ENCODE results near the gene KLRC1.

DNA sequence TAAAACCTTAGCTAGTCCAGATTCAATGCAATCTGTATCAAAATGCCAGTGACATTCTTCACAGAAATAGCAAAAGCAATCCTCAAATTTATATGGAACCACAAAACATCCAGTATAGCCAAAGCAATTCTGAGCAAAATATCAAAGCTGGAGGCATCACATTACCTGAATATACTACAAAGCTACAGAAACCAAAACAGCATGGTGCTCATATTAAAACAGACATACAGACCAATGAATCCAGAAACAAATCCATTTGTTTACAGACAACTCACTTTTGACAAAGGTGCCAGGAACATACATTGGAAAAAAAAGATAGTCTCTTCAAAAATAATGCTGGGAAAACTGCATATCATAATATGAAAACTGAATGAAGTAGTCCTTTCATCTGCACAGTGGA, 48.4 kb downstream of the KLRC1 start:
- no peak for TF ChIP-seq POLR2A (IDR thresholded peaks at IDR 0.05)
- TF ChIP-seq, protein P1, sequence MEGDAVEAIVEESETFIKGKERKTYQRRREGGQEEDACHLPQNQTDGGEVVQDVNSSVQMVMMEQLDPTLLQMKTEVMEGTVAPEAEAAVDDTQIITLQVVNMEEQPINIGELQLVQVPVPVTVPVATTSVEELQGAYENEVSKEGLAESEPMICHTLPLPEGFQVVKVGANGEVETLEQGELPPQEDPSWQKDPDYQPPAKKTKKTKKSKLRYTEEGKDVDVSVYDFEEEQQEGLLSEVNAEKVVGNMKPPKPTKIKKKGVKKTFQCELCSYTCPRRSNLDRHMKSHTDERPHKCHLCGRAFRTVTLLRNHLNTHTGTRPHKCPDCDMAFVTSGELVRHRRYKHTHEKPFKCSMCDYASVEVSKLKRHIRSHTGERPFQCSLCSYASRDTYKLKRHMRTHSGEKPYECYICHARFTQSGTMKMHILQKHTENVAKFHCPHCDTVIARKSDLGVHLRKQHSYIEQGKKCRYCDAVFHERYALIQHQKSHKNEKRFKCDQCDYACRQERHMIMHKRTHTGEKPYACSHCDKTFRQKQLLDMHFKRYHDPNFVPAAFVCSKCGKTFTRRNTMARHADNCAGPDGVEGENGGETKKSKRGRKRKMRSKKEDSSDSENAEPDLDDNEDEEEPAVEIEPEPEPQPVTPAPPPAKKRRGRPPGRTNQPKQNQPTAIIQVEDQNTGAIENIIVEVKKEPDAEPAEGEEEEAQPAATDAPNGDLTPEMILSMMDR (IDR thresholded peaks at IDR 0.05): no peak
- no peak for TF ChIP-seq EP300 (IDR thresholded peaks at IDR 0.05)

Measured in ovary (tissue), 3 donors.